CD14-positive monocyte (primary cell): ENCODE results near the gene ZNF423. TPM values are rescaled to one million over a fixed set of nuclear protein-coding genes. Genes with fewer than 3 reads are reported as not detected.

ENCODE experiments used
- DNase-seq, 3 donors: peaks; one replicate each; pipeline ENCODE4 v3.0.0-alpha.2; 2011 to 2022
- H2AFZ ChIP-seq: 2 replicates; pipeline ENCODE4 v1.6.0; 2012; ENCODE audit warnings: mild to moderate bottlenecking, low read depth, low read length, inconsistent platforms; ENCODE audit not compliant: insufficient read depth, poor library complexity, severe bottlenecking
- H3K27ac ChIP-seq, 2 donors: 1 replicate in 1 of 2; 2 replicates in 1 of 2; pipeline ENCODE4 v1.5.1; 2012 to 2013; ENCODE audit warnings: low read length in 2 of 2, control low read depth in 1 of 2, inconsistent platforms in 1 of 2, low read depth in 1 of 2, mild to moderate bottlenecking in 1 of 2
- H3K27me3 ChIP-seq, 2 donors: one replicate each; pipeline versions ENCODE4 v1.6.0 to v1.6.1; 2011 to 2013; ENCODE audit warnings: low read length in 2 of 2; ENCODE audit not compliant: control insufficient read depth in 2 of 2, insufficient read depth in 2 of 2
- H3K36me3 ChIP-seq, 2 donors: replicated peaks in 1 of 2; 1 replicate in 1 of 2; 2 replicates in 1 of 2; pipeline versions ENCODE4 v1.5.1 to v1.6.1; 2012 to 2013; ENCODE audit warnings: low read length in 2 of 2, control low read depth in 1 of 2, inconsistent platforms in 1 of 2, mild to moderate bottlenecking in 1 of 2; ENCODE audit not compliant: insufficient read depth in 2 of 2, control insufficient read depth in 1 of 2
- H3K4me1 ChIP-seq, 2 donors: 1 replicate in 1 of 2; 2 replicates in 1 of 2; pipeline versions ENCODE4 v1.5.1 to v1.6.1; 2012 to 2013; ENCODE audit warnings: low read length in 2 of 2, control low read depth in 1 of 2, inconsistent platforms in 1 of 2, mild to moderate bottlenecking in 1 of 2, moderate library complexity in 1 of 2; ENCODE audit not compliant: insufficient read depth in 2 of 2, control insufficient read depth in 1 of 2
- H3K4me2 ChIP-seq: replicated peaks from 2 replicates; pipeline ENCODE3; 2012; ENCODE audit warnings: low read length, moderate library complexity, mild to moderate bottlenecking; ENCODE audit not compliant: poor library complexity, severe bottlenecking; ENCODE audit errors: extremely low read depth
- H3K4me3 ChIP-seq, 3 experiments: fragments of 200-600 bp in 1 of 3; sonication (generic) in 1 of 3; replicated peaks in 1 of 3; 1 replicate in 2 of 3; 2 replicates in 1 of 3; pipeline ENCODE4 v1.5.1; 2011 to 2013; ENCODE audit warnings: low read length in 3 of 3, mild to moderate bottlenecking in 3 of 3, control low read depth in 2 of 3, low read depth in 2 of 3, inconsistent platforms in 1 of 3, moderate library complexity in 1 of 3
- H3K79me2 ChIP-seq: 2 replicates; pipeline ENCODE4 v1.6.0; 2012; ENCODE audit warnings: mild to moderate bottlenecking, control low read depth, inconsistent platforms, low read length, moderate library complexity; ENCODE audit not compliant: insufficient read depth
- H3K9ac ChIP-seq: 2 replicates; pipeline ENCODE4 v1.6.0; 2017; ENCODE audit warnings: low read length, mild to moderate bottlenecking; ENCODE audit not compliant: insufficient read depth, poor library complexity, severe bottlenecking
- H3K9me3 ChIP-seq, 2 donors: replicated peaks in 1 of 2; 1 replicate in 1 of 2; 2 replicates in 1 of 2; pipeline versions ENCODE4 v1.5.1 to v1.6.1; 2012 to 2013; ENCODE audit warnings: low read length in 2 of 2, control low read depth in 1 of 2; ENCODE audit not compliant: control insufficient read depth in 1 of 2, insufficient read depth in 1 of 2
- H4K20me1 ChIP-seq: 2 replicates; pipeline ENCODE4 v1.6.0; 2012; ENCODE audit warnings: mild to moderate bottlenecking, low read length, control low read depth, moderate library complexity; ENCODE audit not compliant: insufficient read depth
- H3K27ac Mint-ChIP-seq, 7 donors: one replicate each; pipeline ENCODE4 v1.8.0; 2020; ENCODE audit warnings: mild to moderate bottlenecking in 7 of 7, mixed read lengths in 7 of 7, moderate library complexity in 6 of 7, inconsistent platforms in 2 of 7
- H3K27me3 Mint-ChIP-seq, 3 donors: one replicate each; pipeline ENCODE4 v1.8.0; 2021 to 2022; ENCODE audit warnings: low read depth in 3 of 3, mild to moderate bottlenecking in 3 of 3, mixed read lengths in 3 of 3, moderate library complexity in 3 of 3, inconsistent platforms in 1 of 3
- H3K36me3 Mint-ChIP-seq, 2 donors: one replicate each; pipeline ENCODE4 v1.8.0; 2020; ENCODE audit warnings: mixed read lengths in 2 of 2, inconsistent platforms in 1 of 2, mild to moderate bottlenecking in 1 of 2
- H3K4me1 Mint-ChIP-seq: one replicate; pipeline ENCODE4 v1.8.0; 2020; ENCODE audit warnings: mild to moderate bottlenecking, mixed read lengths
- H3K4me3 Mint-ChIP-seq, 2 donors: one replicate each; pipeline ENCODE4 v1.8.0; 2020; ENCODE audit warnings: mild to moderate bottlenecking in 2 of 2, mixed read lengths in 2 of 2, moderate library complexity in 1 of 2
- H3K9me3 Mint-ChIP-seq, 7 donors: one replicate each; pipeline ENCODE4 v1.8.0; 2020 to 2022; ENCODE audit warnings: mixed read lengths in 7 of 7, mild to moderate bottlenecking in 6 of 7, moderate library complexity in 6 of 7, inconsistent platforms in 2 of 7
- CTCF ChIP-seq: fragments of 200-600 bp; IDR thresholded peaks from one replicate; pipeline ENCODE4 v1.8.0; 2022; ENCODE audit warnings: antibody characterized with exemption, mild to moderate bottlenecking
- WGBS: methylation state at CpG from one replicate; pipeline ENCODE4 v1.1.5; 2013; ENCODE audit warnings: missing lambda C conversion rate; ENCODE audit not compliant: insufficient coverage; 5-methylcytosine and 5-hydroxymethylcytosine counted together
- intact Hi-C, 2 donors: fragments of 100-400 bp; cut with micrococcal nuclease; formaldehyde crosslinking; loops; one replicate each; pipeline versions ENCODE4 v1.15.0 to v1.15.1; 2023
- polyA plus RNA-seq, 3 donors: library from polyadenylated mRNA; depleted of rRNA in 1 of 3; unstranded in 2 of 3; stranded (reverse) in 1 of 3; fragments of 300-500 nt in 2 of 3; fragments of >200 nt in 1 of 3; fragmentation: Illumina TruSeq in 2 of 3; gene quantifications; 1 replicate in 2 of 3; 2 replicates in 1 of 3; pipeline ENCODE4 v1.2.3, GENCODE V29; 2012 to 2021

The ZNF423 gene
- polyA plus RNA-seq, 3 donors, result not detected

- Histone ChIP-seq H3K4me3 (no peak overlapping the region), H3K36me3 (no peaks in the 10 kb centered on the region), H3K4me2 (no peak overlapping the region), H3K27me3 (no peaks in the 10 kb centered on the region), H3K9ac (no peak overlapping the region), H2AFZ (no peak overlapping the region), H3K9me3 (peaks cover 0 to 4% of the 10 kb centered on the region in 2 donors), H3K27ac (no peak overlapping the region), H3K79me2 (no peaks in the 10 kb centered on the region), H4K20me1 (no peaks in the 10 kb centered on the region), H3K4me1 (no peaks in the 10 kb centered on the region)
- peaks cover 0 to 13% (median 5%) of the 10 kb centered on the region in 7 donors for H3K9me3 Mint-ChIP-seq
- no peak for TF ChIP-seq CTCF
- DNase-seq, result no peak
- H3K27me3 Mint-ChIP-seq, result peaks cover 4 to 6% (median 5%) of the 10 kb centered on the region in 3 donors
- H3K36me3 Mint-ChIP-seq, result no peaks in the 10 kb centered on the region
- H3K4me3 Mint-ChIP-seq, result no peak overlapping the region
- no peaks in the 10 kb centered on the region for H3K4me1 Mint-ChIP-seq
- H3K27ac Mint-ChIP-seq, result no peak overlapping the region
- intact Hi-C loops, result no loop called here
- 20% methylated on average over 1 of the region's 6 CpGs for WGBS
These were observed 202.7 kb downstream of the ZNF423 start for GRCh38 chr16:49653173-49653570.

GRCh38 chr16:49652456-49653172 is 203.3 kb downstream of the ZNF423 start:
- Mint-ChIP-seq H3K36me3 (no peaks in the 10 kb centered on the region), H3K4me1 (no peaks in the 10 kb centered on the region), H3K4me3 (no peak overlapping the region), H3K27ac (no peak overlapping the region), H3K27me3 (peaks cover 4 to 8% (median 5%) of the 10 kb centered on the region in 3 donors), H3K9me3 (peaks cover 4 to 18% (median 10%) of the 10 kb centered on the region in 7 donors)
- DNase-seq, result no peak
- Histone ChIP-seq H3K27ac (no peak overlapping the region), H2AFZ (no peak overlapping the region), H3K4me1 (no peaks in the 10 kb centered on the region), H3K36me3 (no peaks in the 10 kb centered on the region), H3K4me2 (no peak overlapping the region), H3K9me3 (peaks cover 3 to 6% of the 10 kb centered on the region in 2 donors), H3K79me2 (no peaks in the 10 kb centered on the region), H3K9ac (no peak overlapping the region), H3K27me3 (no peaks in the 10 kb centered on the region), H3K4me3 (no peak overlapping the region), H4K20me1 (no peaks in the 10 kb centered on the region)
- intact Hi-C loops, result no loop called here
- TF ChIP-seq CTCF, result no peak
- 94% methylated on average over 18 of the region's 23 CpGs for WGBS
